ENCODE data around the gene ADISSP.

ADISSP gene

DNA sequence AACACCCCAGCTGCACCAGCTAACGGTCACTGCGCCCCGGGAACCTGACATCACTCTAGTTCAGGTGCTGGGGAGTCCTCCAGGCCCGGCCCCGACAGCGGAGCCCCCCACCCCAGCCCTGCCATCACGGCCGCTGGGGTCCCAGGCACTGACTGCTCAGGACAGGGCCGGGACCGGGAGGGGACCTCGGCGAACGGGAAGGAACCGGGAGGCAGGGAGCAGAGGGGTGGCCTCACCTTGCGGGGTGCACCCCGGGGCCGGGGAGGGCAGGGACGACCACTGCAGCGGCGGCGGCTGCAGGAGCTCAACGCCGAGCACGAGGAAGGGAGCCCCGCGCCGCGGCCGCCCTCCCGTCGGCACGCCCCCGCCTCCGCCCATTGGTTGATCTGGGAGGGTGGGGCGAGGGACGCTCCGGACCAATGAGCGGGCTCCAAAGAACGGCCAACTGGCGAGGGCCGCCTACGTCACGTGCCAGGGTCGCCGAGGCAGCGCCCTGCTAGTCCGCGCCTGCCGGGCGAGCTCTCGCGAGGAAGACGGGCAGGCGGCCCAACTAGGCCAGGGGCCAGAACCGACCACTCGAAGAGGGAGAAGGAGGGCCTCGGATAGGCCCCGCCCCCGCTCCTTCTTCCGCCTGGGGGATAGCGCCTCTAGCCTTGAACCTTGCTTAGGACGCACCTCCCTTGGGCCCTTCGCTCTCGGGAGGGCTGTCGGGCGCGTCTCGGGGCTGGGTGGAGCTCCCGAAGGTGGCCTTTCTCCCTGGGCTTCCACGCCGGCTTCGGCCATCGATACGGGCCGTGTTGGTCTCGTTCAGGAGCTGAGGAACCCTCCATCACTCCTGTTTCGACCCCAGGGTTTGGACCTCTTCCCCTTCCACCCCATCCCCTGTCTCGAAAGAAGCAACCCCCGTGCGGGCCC is at the start of gene ADISSP:
TSS of gene ADISSP (minus strand) at position 327 of the 915 bp plus-strand sequence. CDS start 7,653 bp downstream, outside the sequence.
- DNase-seq = peak; percentile 92

DNA sequence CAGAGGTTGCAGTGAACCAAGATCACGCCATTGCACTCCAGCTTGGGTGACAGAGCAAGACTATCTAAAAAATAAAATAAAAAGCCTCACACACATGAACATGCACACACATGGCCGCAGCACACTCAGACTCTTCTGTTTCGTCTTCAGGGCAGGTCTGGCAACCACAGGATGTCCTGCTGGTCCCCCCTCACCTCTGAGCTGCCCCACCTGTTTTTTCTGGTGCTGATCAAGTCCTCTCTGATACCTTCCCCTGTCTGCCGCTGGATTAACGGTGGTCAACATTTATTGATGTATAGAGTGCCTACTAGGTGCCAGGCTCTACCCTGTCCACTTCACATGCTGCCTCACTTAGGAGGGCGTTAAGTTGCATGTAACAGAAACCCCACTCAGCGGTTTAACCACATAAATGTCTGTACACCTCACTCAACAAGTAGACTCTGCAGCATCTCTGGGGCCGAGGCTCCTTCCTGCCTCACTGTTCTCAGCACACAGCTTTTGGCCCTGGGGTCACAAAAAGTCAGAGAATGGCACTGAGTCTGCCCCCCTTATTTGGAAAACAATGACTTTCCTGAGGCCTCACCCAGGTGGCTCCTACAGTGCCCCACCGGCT is 48.3 kb upstream of the ADISSP start:
- DNase-seq = no peak

DNA sequence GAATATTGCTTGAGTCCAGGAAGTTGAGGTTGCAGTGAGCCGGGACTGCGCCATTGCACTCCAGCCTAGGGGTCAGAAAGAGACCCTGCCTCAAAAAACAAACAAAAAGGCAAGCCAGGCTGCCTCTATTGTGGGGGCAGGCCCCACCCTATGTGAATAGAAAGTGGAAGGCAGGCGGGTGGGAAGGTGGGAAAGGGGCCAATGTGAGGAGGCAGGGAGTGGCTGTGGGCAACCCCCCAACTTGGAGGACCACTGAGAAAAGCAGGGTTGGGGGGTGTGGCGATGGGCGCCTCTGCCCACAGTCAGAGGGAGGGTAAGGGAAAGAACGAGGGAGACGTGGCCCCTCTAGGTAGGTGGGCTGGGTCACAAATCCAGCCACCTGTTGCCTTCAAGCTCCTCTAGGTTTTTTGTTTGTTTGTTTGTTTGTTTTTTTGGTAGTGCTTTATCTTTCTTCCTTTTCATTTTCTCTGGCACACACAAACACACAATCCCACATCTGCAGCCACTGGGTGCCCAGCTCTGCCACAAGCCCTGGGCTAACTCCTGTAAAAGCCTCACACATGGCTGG is 47.5 kb upstream of the ADISSP start:
- DNase-seq = no peak

DNA sequence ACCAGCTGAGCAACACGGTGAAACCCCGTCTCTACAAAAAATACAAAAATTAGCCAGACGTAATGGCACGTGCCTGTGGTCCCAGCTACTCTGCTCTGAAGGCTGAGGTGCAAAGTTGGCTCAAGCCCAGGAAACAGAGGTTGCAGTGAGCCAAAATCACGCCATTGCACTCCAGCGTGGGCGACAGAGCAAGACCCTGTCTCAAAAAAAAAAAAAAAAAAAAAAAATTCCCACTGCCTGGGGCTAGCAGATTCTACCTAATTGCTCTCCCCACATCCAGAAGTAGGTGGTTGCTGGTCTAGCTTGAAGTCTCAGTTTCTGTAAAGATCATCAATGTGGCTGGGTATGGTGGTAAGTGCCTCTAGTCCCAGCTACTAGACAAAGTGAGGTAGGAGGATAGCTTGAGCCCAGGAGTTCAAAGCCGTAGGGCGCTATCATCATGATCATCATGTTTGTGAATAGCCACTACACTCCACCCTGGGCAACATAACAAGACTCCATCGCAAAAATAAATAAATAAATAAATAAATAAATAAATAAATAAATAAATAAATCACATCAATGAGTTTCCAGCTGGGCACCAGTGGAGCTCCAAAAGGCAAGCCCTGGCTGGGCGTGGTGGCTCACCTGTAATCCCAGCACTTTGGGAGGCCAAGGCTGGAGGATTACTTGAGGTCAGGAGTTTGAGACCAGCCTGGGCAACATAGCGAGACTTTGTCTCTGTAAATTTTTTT is 46.5 kb upstream of the ADISSP start:
- DNase-seq = no peak

DNA sequence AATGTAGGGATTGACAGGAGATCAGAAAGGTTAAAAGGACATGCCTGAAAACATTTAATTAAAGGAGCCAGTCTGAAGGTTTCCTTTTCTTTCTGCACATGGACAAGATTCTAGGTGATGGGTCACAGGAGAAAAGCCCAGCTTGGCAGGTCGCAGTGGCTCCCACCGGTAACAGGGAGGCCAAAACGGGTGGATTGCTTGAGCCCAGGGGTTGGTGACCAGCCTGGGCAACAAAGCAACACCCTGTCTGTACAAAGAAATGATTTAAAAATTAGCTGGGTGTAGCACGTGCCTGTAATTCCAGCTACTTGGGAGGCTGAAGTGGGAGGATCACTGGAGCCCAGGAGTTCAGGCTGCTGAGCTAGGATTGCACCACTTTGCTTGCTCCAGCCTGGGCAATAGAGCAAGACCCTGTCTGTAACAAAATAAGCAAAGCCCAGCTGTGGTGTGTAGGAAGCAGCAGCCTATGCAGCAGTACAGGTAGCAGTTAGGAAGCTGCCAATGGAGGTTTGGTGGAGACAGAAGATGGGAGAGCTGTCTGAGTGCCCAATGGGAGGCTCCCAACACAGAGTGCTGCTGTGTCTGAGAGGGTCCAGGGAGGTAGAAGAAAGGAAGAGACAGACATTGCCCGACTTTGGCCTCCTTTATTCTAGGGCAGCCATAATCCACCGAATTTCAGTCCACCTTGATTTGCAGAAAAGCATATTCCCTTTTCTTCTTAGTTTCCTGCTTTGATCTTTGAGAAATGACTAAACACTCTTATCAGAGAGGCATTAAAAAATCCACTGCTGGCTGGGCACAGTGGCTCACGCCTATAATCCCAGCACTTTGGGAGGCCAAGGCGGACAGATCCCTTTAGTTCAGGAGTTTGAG is 45.7 kb upstream of the ADISSP start:
- DNase-seq = no peak

DNA sequence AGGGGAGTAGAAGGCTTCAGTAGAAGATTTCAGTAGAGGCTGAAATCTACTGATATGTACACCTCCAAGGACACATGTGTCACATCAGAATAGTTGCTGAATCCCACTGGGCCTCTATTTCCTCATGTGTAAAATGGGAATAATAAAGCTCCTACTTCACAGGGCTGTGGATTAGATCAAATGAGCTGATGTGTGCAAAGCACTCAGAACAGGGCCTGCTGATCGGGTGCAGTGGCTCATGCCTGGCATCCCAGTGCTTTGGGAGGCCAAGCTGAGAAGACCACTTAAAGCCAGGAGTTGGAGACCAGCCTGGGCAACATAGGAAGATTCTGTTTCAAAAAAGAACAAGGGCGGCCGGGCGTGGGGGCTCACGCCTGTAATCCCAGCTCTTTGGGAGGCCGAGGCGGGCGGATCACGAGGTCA is 44.7 kb upstream of the ADISSP start:
- no peak for DNase-seq

DNA sequence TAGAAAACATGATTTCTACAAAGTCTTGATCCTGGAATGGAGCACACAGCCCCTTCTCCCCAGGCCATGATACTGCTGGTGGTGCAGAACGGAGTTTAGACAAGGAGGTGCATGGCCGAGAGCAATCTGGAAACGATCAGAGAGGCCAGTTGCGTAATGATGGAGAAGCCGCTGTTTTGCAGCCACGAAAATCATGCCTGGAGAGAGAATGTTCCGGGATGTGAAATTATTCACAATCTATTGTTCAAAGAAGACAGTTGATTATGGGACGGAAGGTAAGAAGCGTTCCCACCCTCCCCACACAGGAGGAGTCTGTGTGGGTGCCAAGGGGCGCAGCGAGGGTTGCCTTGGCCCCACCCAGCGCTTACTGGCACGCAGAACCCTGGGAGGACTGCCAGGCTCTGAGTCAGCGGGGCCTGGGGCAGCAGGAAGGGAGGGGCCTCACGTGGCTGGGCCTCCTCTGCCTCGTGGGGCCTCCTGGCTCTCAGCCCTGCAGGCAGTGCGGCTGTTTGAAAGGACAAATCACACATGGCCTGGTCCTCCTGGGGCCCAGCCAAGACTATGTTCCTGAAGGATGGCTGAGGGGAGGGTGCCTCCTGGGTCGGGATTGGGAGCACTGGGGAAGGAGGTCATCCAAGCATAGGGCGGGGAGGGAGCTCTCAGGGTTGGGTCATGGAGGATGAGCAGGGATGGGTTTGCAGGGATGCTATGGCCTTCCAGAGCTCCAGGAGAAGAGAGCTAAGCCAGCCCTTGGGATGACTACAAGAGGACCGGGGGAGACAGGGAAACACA is 44.1 kb upstream of the ADISSP start:
- peak; percentile 87 for DNase-seq

DNA sequence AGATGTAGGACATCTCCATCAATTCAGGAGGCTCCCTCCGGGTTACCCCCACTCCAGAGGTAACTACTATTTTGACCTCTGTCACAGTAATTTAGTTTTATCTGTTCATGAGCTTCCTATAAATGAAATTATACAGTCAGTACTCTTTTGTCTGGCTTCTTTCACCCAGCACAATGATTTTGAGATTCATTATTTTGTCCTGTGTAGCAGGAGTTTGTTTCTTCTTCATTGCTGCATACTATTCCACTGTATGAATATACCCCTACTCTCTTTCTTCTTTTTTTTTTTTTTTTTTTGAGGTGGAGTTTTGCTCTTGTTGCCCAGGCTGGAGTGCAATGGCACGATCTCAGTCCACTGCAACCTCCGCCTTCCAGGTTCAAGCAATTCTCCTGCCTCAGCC is 41.0 kb upstream of the ADISSP start:
- no peak for DNase-seq

DNA sequence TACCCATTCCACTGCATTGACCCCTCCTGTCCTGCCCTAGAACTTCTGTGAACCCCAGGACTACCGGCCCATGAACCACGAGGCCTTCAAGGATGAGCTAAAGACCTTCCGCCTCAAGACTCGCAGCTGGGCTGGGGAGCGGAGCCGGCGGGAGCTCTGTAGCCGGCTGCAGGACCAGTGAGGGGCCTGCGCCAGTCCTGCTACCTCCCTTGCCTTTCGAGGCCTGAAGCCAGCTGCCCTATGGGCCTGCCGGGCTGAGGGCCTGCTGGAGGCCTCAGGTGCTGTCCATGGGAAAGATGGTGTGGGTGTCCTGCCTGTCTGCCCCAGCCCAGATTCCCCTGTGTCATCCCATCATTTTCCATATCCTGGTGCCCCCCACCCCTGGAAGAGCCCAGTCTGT is 37.2 kb upstream of the ADISSP start:
- no peak for DNase-seq

DNA sequence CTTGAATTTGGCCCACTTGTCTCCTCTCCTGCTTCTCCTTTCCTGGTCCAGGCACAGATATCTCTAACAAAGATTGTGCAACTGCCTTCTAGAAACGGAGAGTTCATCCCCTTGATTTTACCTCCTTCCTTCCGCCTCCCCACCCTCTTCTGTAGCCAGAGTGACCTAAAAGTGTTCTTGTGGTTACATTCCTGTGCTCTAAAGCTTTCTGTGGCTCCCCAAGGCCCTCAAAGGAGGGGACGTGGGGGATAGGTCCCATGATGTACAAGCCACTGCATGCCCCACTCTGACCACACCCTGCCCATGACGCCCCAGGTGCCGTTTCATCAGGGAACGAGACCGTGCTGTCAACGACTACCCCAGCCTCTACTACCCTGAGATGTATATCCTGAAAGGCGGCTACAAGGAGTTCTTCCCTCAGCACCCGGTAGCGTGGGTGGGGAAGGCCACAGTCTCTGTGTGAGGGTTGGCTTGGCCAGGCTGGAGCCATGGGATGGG is 36.8 kb upstream of the ADISSP start:
- no peak for DNase-seq

DNA sequence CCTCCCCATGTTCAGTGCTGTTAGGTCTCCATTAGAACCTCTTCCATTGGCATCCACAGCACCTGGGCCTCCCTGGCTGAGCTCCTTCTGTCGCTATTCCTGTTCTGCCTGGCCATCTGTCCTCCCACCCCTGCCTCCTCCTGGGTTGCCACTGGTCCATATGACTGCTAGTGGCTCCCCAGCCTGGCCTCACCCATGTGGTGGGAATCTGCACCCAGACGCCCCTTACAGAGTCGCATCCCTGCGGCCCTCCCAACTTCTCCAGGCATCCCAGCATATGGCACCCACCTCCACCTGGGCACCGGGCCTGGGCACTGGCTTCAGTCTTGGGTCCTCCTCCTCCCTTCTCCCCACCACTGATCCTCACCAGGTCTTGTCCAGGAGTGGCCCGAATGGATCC is 36.3 kb upstream of the ADISSP start:
- no peak for DNase-seq

DNA sequence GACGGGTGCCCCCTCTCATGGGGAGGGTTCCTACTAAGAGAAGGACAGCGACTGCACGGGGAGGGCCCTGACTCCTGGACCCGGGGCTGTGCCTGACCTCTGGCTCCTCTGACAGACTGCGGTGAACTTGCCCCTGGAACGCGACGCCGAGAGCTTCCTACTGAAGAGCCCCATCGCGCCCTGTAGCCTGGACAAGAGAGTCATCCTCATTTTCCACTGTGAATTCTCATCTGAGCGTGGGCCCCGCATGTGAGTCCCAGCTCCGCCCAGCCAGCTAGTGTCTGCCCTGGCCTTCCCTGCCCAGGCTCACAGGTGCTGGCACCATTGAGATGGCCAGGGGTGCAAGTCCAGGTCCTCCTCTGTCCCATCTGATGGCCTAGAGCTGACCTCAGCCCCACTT is 35.7 kb upstream of the ADISSP start:
- DNase-seq = no peak

DNA sequence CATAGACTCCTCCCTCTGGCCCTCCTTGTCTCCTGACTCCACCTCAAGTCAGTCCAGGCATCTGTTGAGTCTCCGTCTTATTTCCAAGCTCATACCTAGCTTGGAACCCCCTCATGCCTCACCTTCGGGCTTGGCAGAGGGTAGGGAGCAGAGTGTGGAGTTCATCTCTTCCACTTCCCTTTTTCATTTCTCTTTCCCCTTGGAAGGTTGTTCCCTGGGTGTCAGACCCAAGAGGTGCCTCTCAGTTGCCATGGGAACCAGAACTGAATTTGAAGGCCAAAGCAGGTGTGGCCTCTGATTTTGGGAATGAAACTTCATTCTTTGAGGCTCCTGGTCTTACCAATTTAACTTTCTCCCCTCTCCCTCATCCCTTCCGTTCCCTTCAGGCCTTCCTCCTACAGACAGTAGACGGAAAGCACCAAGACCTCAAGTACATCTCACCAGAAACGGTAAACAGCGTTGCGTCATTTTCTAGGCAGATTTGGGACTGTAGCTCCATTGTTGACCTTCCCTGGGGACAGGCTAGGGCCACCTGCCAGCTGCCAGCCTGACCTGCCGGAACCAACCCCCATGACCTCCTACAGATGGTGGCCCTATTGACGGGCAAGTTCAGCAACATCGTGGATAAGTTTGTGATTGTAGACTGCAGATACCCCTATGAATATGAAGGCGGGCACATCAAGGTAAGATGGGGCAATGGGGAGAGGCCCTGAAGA is 35.1 kb upstream of the ADISSP start:
- DNase-seq = no peak

DNA sequence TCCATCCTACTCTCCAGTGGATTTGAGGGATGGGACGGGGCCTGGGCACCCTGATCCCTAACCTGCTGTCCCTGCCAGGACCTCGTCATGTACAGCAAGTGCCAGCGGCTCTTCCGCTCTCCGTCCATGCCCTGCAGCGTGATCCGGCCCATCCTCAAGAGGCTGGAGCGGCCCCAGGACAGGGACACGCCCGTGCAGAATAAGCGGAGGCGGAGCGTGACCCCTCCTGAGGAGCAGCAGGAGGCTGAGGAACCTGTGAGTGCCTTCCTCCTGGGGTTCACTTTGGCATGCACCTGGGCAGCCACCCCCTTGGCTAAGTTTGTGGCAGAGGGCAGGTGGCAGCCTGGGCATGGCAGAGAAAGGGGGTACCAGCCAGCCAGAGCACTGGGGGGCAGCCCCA is 34.3 kb upstream of the ADISSP start:
- DNase-seq = no peak

DNA sequence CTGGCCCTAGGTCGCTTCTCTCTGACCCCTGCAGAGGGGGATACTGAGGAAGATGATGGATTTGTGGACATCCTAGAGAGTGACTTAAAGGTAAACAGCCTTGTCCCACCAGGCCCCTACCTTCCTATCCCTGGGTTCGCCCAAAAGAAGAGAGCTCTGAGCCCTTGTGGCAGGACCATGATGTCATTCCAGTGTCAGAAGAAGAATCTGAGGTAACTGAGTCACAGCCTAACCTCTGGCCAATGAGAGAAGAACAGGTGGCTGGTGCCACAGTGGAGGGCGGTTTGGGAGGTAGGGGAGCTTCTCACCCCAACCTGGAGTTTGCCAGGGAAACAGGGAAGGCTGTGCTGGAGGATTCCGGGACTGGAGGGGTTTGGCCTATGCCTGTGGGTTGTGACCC is 33.7 kb upstream of the ADISSP start:
- no peak for DNase-seq

DNA sequence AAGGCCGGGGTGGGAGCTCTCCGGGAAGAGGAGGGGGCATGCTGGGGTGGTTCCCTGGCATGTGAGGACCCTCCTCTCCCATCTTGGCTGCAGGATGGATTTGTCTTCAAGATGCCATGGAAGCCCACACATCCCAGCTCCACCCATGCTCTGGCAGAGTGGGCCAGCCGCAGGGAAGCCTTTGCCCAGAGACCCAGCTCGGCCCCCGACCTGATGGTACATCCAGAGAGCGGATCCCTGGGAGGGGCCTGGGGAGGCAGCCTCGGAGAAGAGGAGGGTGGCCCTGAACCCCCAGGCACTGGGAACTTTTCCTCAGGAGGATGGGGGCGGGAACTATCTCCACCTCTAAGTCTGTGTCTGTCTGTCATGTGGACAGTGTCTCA is 33.3 kb upstream of the ADISSP start:
- no peak for DNase-seq

DNA sequence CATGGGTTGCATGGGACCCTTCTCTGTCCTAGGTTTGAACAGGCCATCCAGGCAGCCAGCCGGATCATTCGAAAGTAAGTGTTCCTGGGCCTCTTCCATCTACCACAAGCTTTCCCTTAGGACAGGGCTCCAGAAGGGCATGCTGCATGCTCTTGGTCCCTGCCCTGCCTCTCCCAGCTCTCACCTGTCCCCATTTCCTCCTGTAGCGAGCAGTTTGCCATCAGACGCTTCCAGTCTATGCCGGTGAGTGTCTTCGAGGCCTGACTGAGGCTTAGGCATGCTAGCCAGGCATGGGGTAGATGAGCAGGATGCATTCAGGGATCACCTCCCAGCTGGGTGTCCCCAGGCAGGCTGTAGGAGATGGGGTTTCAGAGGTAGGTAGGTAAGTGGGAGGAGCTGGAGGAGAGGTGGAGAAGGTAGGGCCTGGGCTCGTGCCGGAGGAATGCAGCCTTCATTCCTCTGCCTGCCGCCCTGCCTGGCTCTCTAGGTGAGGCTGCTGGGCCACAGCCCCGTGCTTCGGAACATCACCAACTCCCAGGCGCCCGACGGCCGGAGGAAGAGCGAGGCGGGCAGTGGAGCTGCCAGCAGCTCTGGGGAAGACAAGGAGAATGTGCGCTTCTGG is 32.8 kb upstream of the ADISSP start:
- no peak for DNase-seq

DNA sequence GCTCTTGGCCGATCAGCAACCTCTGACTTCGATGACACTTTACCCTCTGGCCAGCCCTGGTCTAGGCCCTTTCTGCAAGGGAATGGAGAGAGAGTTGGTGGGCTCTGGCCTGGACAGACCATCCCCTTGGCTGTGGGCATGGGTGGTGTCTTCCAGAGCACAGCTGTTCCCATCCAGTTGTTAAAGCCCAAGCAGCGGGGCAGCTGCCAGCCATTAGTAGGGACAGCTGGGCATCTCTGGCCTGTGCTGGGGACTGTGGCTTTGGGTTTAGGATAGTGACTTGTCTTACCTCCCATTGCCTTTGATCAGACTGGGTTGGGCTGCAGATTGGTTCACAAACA is 31.3 kb upstream of the ADISSP start:
- no peak for DNase-seq

DNA sequence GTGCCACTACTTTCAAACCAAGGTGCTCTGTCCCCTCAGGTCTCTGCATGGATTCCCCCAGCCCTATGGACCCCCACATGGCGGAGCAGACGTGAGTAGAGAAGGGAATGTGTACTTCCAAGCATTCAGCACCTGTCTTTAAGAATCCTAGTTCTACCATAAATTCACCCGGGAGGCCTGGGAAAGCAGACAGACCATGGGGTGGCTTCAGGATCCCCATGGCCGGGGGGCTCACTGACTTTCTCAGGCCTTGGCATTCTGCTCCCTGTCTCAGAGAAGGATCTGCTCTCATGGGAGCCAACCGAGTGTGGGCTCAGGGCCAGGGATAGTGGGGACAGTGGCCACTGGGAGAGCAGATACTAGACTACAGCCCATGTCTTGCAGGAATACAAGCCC is 30.8 kb upstream of the ADISSP start:
- no peak for DNase-seq
